ENCODE measurements around the gene SNRNP27. TPM values are rescaled to one million over a fixed set of nuclear protein-coding genes. Genes with fewer than 3 reads are reported as not detected.

The SNRNP27 gene
- total and polyA plus RNA-seq, 2 of the 8 experiments (the other 6 are each of a cell fraction or from before 2014, with no cell fraction given) = 11.1 to 40.5 TPM

GRCh38 chr2:69914950-69915945 is 21.5 kb downstream of the SNRNP27 start, which contains the start of gene MXD1:
MXD1 (plus strand) TSS chr2:69915109; CDS start chr2:69915331, 222 bp downstream.
- Histone ChIP-seq H3K79me2 (ENCODE audit: control insufficient read depth in 1 of 2, insufficient read depth in 2 of 2, low read length in 2 of 2) (no peaks in the 10 kb centered on the region), H2BK120ac (replicated peaks; ENCODE audit: low read depth, low read length) (no peak within 1 kb of the TSS), H4K20me1 (replicated peaks in 1 of 2; ENCODE audit: control insufficient read depth in 1 of 2, insufficient read depth in 2 of 2, low read length in 2 of 2) (peaks cover 0 to 2% of the 10 kb centered on the region in 2 experiments), H3K9ac (replicated peaks in 1 of 4; ENCODE audit: extremely low read depth in 1 of 4, low read depth in 3 of 4, low read length in 3 of 4) (peak within 1 kb of the TSS; percentile 65 to 96 (median 90)), H4K5ac (ENCODE audit: insufficient read length, low read depth, low read length) (peak within 1 kb of the TSS; percentile 76), H3K4ac (replicated peaks; ENCODE audit: insufficient read length, low read depth, low read length) (no peak within 1 kb of the TSS), H2AK5ac (ENCODE audit: low read depth, low read length) (no peak within 1 kb of the TSS), H2BK15ac (ENCODE audit: low read length) (no peak within 1 kb of the TSS), H2BK12ac (ENCODE audit: low read depth, low read length) (no peak within 1 kb of the TSS), H4K8ac (ENCODE audit: extremely low read depth, insufficient read depth, low read length) (peak within 1 kb of the TSS; percentile 99), H3K79me1 (ENCODE audit: low read depth, low read length) (no peaks in the 10 kb centered on the region), H3K4me1 (replicated peaks in 1 of 4; ENCODE audit: control insufficient read depth in 3 of 4, insufficient read depth in 4 of 4, low read length in 3 of 4) (no peaks in the 10 kb centered on the region), H3K36me3 (ENCODE audit: control insufficient read depth in 2 of 4, insufficient read depth in 4 of 4, low read length in 3 of 4) (no peaks in the 10 kb centered on the region; a peak in 1 of 8 replicates), H4K91ac (replicated peaks; ENCODE audit: insufficient read length, low read length) (peak within 1 kb of the TSS; percentile 10), H3K18ac (ENCODE audit: extremely low read depth, low read length) (no peak within 1 kb of the TSS), H3K9me3 (ENCODE audit: insufficient read depth in 2 of 2, low read depth in 1 of 2, low read length in 1 of 2) (no peaks in the 10 kb centered on the region), H2BK5ac (ENCODE audit: low read depth, low read length) (0 out of 2 replicates have a peak within 1 kb of the TSS, but pooled peaks have one; percentile 41), H3K23ac (ENCODE audit: insufficient read length) (no peak within 1 kb of the TSS), H3K14ac (ENCODE audit: insufficient read length) (no peak within 1 kb of the TSS), H3K56ac (replicated peaks; ENCODE audit: insufficient read length, low read depth, low read length) (peak within 1 kb of the TSS; percentile 89), H3K4me3 (ENCODE audit: extremely low read depth in 1 of 4, insufficient read depth in 2 of 4, low read depth in 3 of 4, low read length in 4 of 4) (peak within 1 kb of the TSS; percentile 53 to 88 (median 72)), H2BK20ac (ENCODE audit: low read length) (no peak within 1 kb of the TSS), H3K27ac (ENCODE audit: low read depth, low read length) (peak within 1 kb of the TSS; percentile 93), H3K23me2 (ENCODE audit: low read depth, low read length) (peaks cover 4% of the 10 kb centered on the region; the same call in 1 of the 2 replicates), H3K4me2 (ENCODE audit: insufficient read depth in 1 of 2, low read depth in 2 of 2, low read length in 2 of 2) (peak within 1 kb of the TSS; percentile 77 to 79), H3K27me3 (replicated peaks in 1 of 4; ENCODE audit: control insufficient read depth in 3 of 4, extremely low read depth in 1 of 4, insufficient read depth in 3 of 4, low read length in 3 of 4) (no peaks in the 10 kb centered on the region), H2AFZ (ENCODE audit: low read length) (no peak within 1 kb of the TSS)
- DNase-seq (ENCODE audit: low read depth in 1 of 2, low spot score in 2 of 2) (peak in 1 of 2 experiments; percentile 98), FAIRE-seq (no peak)
- ChIA-PET POLR2A (ENCODE audit: partially characterized antibody) (interaction anchor here (0.5 to 11.6 kb wide), 51 partner anchors 8 to 378 kb away, joined by 3 to 180 read pairs (median 5); partner anchors contain the start of genes C2orf42, GMCL1, PCBP1 and PCYOX1), CTCF (ENCODE audit: partially characterized antibody) (interaction anchor here (0.7 to 4.5 kb wide), 21 partner anchors 21 to 229 kb away, joined by 3 to 42 read pairs (median 4); partner anchors contain the start of gene SNRNP27)
- WGBS, 2 experiments (ENCODE audit: extremely low coverage in 1 of 2, insufficient coverage in 1 of 2, insufficient read length in 1 of 2, insufficient replicate concordance in 2 of 2, low coverage in 1 of 2, low lambda C conversion rate in 2 of 2, missing lambda C conversion rate in 1 of 2) = 5% methylated on average over 59 of the region's 81 CpGs; no CpG with 5 or more reads in 1 of the 2 experiments
- TF ChIP-seq NANOG (IDR thresholded peaks at IDR 0.05; ENCODE audit: insufficient read depth, low read depth, low read length, poor library complexity, severe bottlenecking) (peak; percentile 1), SP1 (IDR thresholded peaks at IDR 0.05; ENCODE audit: low read depth, low read length) (no peak), USF2 (IDR thresholded peaks at IDR 0.05; ENCODE audit: low read length) (0 out of 2 replicates have a peak, but pooled peaks have one; percentile 8), HDAC6 (IDR thresholded peaks at IDR 0.05; ENCODE audit: low read depth, low read length) (no peak), RNF2 (IDR thresholded peaks at IDR 0.05; ENCODE audit: borderline replicate concordance, low read depth, low read length, missing control alignments, poor library complexity, severe bottlenecking) (no peak), JUN (IDR thresholded peaks at IDR 0.05; ENCODE audit: low read depth, low read length) (no peak), EP300 (IDR thresholded peaks at IDR 0.05; ENCODE audit: borderline replicate concordance in 1 of 2, low read depth in 2 of 2, low read length in 2 of 2) (no peak), YY1 (IDR thresholded peaks at IDR 0.05; ENCODE audit: low read depth, low read length) (peak; percentile 9; the same call in 1 of the 2 replicates)

Measured in H1 (cell line).